ENCODE results near the gene ME1.
"Not testable (repeated sequence)": the region's sequence is repeated elsewhere in the genome, so short reads cannot be mapped to it uniquely, and the experiment has no call there.

Gene ME1

GRCh38 chr6:83430611-83431544 is at the start of gene ME1:
ME1 (minus strand) TSS chr6:83431051; CDS start chr6:83430954, 97 bp downstream.
- DNase-seq: peak; percentile 16

GRCh38 chr6:83480470-83480869 is 49.6 kb upstream of the ME1 start:
- DNase-seq: no peak

GRCh38 chr6:83479389-83479788 is 48.5 kb upstream of the ME1 start:
- no peak for DNase-seq

GRCh38 chr6:83476971-83477370 is 46.1 kb upstream of the ME1 start:
- DNase-seq: no peak

GRCh38 chr6:83474309-83474708 is 43.5 kb upstream of the ME1 start:
- no peak for DNase-seq

GRCh38 chr6:83472767-83473166 is 41.9 kb upstream of the ME1 start:
- DNase-seq: no peak

GRCh38 chr6:83470587-83470986 is 39.7 kb upstream of the ME1 start:
- no peak for DNase-seq

- DNase-seq: no peak
Observed at GRCh38 chr6:83470001-83470400, 39.1 kb upstream of the ME1 start.

- no peak for DNase-seq
Observed at GRCh38 chr6:83467620-83468036, 36.8 kb upstream of the ME1 start.

- no peak for DNase-seq
Observed at GRCh38 chr6:83466328-83466727, 35.5 kb upstream of the ME1 start.

GRCh38 chr6:83464381-83465140 is 33.7 kb upstream of the ME1 start:
- DNase-seq: no peak

- no peak for DNase-seq
Observed at GRCh38 chr6:83463886-83464285, 33.0 kb upstream of the ME1 start.

- no peak for DNase-seq
Observed at GRCh38 chr6:83462524-83462923, 31.7 kb upstream of the ME1 start.

- DNase-seq: no peak
Observed at GRCh38 chr6:83461438-83461837, 30.6 kb upstream of the ME1 start.

- no peak for DNase-seq
Observed at GRCh38 chr6:83459663-83460062, 28.8 kb upstream of the ME1 start.

- not testable (repeated sequence) for DNase-seq
Observed at GRCh38 chr6:83450015-83450414, 19.2 kb upstream of the ME1 start.

GRCh38 chr6:83444086-83444699 is 13.3 kb upstream of the ME1 start:
- not testable (repeated sequence) for DNase-seq

- no peak for DNase-seq
Observed at GRCh38 chr6:83443516-83443915, 12.7 kb upstream of the ME1 start.

- no peak for DNase-seq
Observed at GRCh38 chr6:83442752-83443151, 11.9 kb upstream of the ME1 start.

- DNase-seq: no peak
Observed at GRCh38 chr6:83439201-83439600, 8.3 kb upstream of the ME1 start.

GRCh38 chr6:83436674-83437073 is 5.8 kb upstream of the ME1 start:
- DNase-seq: no peak

GRCh38 chr6:83433177-83433576 is 2.3 kb upstream of the ME1 start:
- DNase-seq: no peak

GRCh38 chr6:83432636-83433035 is 1.8 kb upstream of the ME1 start:
- no peak for DNase-seq

Measured in NCI-H2107 (cell line).